ENCODE data around the gene SDSL. TPM values are rescaled to one million over a fixed set of nuclear protein-coding genes. Genes with fewer than 3 reads are reported as not detected.

SDSL gene
- total RNA-seq, 2 experiments from 2014 or later: 0.47 to 0.50 TPM

DNA sequence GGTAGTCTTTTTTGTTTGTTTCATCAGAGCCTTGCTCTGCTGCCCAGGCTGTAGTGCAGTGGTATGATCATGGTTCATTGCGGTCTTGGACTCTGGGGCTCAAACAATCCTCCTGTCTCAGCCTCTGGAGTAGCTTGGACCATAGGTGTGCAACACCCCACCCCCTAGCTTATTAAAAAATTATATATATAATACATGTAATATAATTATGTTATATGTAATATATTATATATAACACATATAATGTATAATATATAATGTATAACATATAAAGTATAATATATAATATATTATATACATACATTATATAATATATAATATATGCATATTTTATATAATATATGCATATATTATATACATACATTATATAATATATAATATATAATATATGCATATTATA, 27.7 kb downstream of the SDSL start:
- ATAC-seq (ENCODE audit: poor library complexity): no peak
- peaks cover 3% of the 10 kb centered on the region for H3K9me3 Mint-ChIP-seq
- no peak for TF ChIP-seq CTCF (IDR thresholded peaks at IDR 0.05)

GRCh38 chr12:113452458-113452857, 30.3 kb downstream of the SDSL start:
- CTCF ChIA-PET: no interaction called here
- no peaks in the 10 kb centered on the region for H3K36me3 Mint-ChIP-seq (ENCODE audit: low read depth)
- no peak for TF ChIP-seq CTCF (IDR thresholded peaks at IDR 0.05)
- H3K4me3 Mint-ChIP-seq: no peak overlapping the region
- H3K9me3 Mint-ChIP-seq: no peaks in the 10 kb centered on the region
- intact Hi-C loops (cut with DNase I, micrococcal nuclease): no loop called here
- Histone ChIP-seq H3K36me3 (ENCODE audit: insufficient read depth, low read length) (no peaks in the 10 kb centered on the region), H3K9me3 (ENCODE audit: control insufficient read depth in 1 of 2, insufficient read depth in 1 of 2, low read length in 2 of 2) (no peaks in the 10 kb centered on the region), H3K27ac (ENCODE audit: low read depth in 1 of 2, low read length in 2 of 2) (no peak overlapping the region), H3K27me3 (ENCODE audit: control insufficient read depth in 1 of 2, insufficient read depth in 2 of 2, low read length in 2 of 2) (peaks cover 0 to 4% of the 10 kb centered on the region in 2 experiments), H3K4me3 (ENCODE audit: low read length) (no peak overlapping the region), H3K4me1 (ENCODE audit: insufficient read depth, low read length) (no peaks in the 10 kb centered on the region)
- POLR2A ChIA-PET: no interaction called here
- no peak for ATAC-seq (ENCODE audit: poor library complexity)
- H3K27ac Mint-ChIP-seq: no peak overlapping the region
- no peaks in the 10 kb centered on the region for H3K4me1 Mint-ChIP-seq (ENCODE audit: low read depth)
- peaks cover 18% of the 10 kb centered on the region for H3K27me3 Mint-ChIP-seq
- DNase-seq: no peak

More for the DNA sequence above, 27.7 kb downstream of the SDSL start:
- no peaks in the 10 kb centered on the region for H3K36me3 ChIP-seq (ENCODE audit: insufficient read depth, low read length)
- Mint-ChIP-seq H3K27me3 (peaks cover 26% of the 10 kb centered on the region), H3K4me1 (ENCODE audit: low read depth) (no peaks in the 10 kb centered on the region), H3K27ac (no peak overlapping the region), H3K4me3 (no peak overlapping the region), H3K36me3 (ENCODE audit: low read depth) (no peaks in the 10 kb centered on the region)
- ChIA-PET POLR2A (no interaction called here), CTCF (no interaction called here)
- intact Hi-C loops (cut with DNase I, micrococcal nuclease): no loop called here
- H3K27me3 ChIP-seq (ENCODE audit: control insufficient read depth in 1 of 2, insufficient read depth in 2 of 2, low read length in 2 of 2): peaks cover 4 to 5% of the 10 kb centered on the region in 2 experiments
- peaks cover 0 to 4% of the 10 kb centered on the region in 2 experiments for H3K9me3 ChIP-seq (ENCODE audit: control insufficient read depth in 1 of 2, insufficient read depth in 1 of 2, low read length in 2 of 2)
- DNase-seq: no peak
- H3K4me3 ChIP-seq (ENCODE audit: low read length): no peak overlapping the region
- H3K27ac ChIP-seq (ENCODE audit: low read depth in 1 of 2, low read length in 2 of 2): no peak overlapping the region
- no peaks in the 10 kb centered on the region for H3K4me1 ChIP-seq (ENCODE audit: insufficient read depth, low read length)

DNA sequence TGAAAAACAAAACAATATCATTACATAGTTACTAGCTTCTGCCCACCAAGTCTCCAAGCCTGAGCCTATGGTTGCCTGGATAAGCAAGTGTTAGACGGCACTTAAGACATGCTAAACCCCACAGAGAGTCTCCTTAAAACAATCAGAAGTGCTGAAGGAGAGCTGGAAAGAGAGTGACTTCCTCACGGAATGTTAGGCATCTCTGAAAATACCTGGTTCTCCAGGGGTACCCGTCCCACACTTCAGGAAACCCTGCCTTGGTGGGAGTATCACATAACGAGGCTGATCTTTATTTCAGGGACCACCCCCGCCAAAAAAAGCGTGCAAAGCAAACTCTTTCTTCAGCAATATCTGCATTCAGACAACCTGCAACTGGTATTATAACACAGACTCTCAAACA, 31.1 kb downstream of the SDSL start:
- ChIA-PET POLR2A (no interaction called here), CTCF (no interaction called here)
- Histone ChIP-seq H3K36me3 (ENCODE audit: insufficient read depth, low read length) (no peaks in the 10 kb centered on the region), H3K4me1 (ENCODE audit: insufficient read depth, low read length) (no peaks in the 10 kb centered on the region), H3K27ac (ENCODE audit: low read depth in 1 of 2, low read length in 2 of 2) (no peak overlapping the region), H3K4me3 (ENCODE audit: low read length) (no peak overlapping the region), H3K27me3 (ENCODE audit: control insufficient read depth in 1 of 2, insufficient read depth in 2 of 2, low read length in 2 of 2) (peaks cover 5 to 6% of the 10 kb centered on the region in 2 experiments), H3K9me3 (ENCODE audit: control insufficient read depth in 1 of 2, insufficient read depth in 1 of 2, low read length in 2 of 2) (no peaks in the 10 kb centered on the region)
- intact Hi-C loops (cut with DNase I, micrococcal nuclease): no loop called here
- H3K27me3 Mint-ChIP-seq: peaks cover 22% of the 10 kb centered on the region
- H3K27ac Mint-ChIP-seq: no peak overlapping the region
- TF ChIP-seq CTCF (IDR thresholded peaks at IDR 0.05): no peak
- no peaks in the 10 kb centered on the region for H3K36me3 Mint-ChIP-seq (ENCODE audit: low read depth)
- ATAC-seq (ENCODE audit: poor library complexity) (no peak), DNase-seq (no peak)
- no peaks in the 10 kb centered on the region for H3K9me3 Mint-ChIP-seq
- no peak overlapping the region for H3K4me3 Mint-ChIP-seq
- no peaks in the 10 kb centered on the region for H3K4me1 Mint-ChIP-seq (ENCODE audit: low read depth)
